ENCODE measurements around the gene VSIG4. TPM values are rescaled to one million over a fixed set of nuclear protein-coding genes. Genes with fewer than 3 reads are reported as not detected.
"Not testable (repeated sequence)": the region's sequence is repeated elsewhere in the genome, so short reads cannot be mapped to it uniquely, and the experiment has no call there.

VSIG4 gene
- total RNA-seq, 1 donor from 2014 or later, result 37.1 TPM

- Histone ChIP-seq H3K9ac (ENCODE audit: low read depth in 1 of 3, low read length in 3 of 3) (no peak overlapping the region), H3K36me3 (ENCODE audit: control insufficient read depth in 3 of 3, insufficient read depth in 3 of 3, low read length in 3 of 3) (no peaks in the 10 kb centered on the region), H3K4me3 (ENCODE audit: low read length in 3 of 3) (no peak overlapping the region), H3K27ac (ENCODE audit: low read depth, low read length) (no peak overlapping the region), H3K9me3 (ENCODE audit: control insufficient read depth in 3 of 3, low read length in 3 of 3) (no peaks in the 10 kb centered on the region), H3K4me1 (ENCODE audit: control insufficient read depth in 3 of 3, insufficient read depth in 3 of 3, low read length in 3 of 3) (no peaks in the 10 kb centered on the region), H3K27me3 (ENCODE audit: control insufficient read depth in 3 of 3, insufficient read depth in 3 of 3, low read length in 3 of 3) (no peaks in the 10 kb centered on the region)
These were observed 54.7 kb downstream of the VSIG4 start for GRCh38 chrX:65985211-65985610.

DNA sequence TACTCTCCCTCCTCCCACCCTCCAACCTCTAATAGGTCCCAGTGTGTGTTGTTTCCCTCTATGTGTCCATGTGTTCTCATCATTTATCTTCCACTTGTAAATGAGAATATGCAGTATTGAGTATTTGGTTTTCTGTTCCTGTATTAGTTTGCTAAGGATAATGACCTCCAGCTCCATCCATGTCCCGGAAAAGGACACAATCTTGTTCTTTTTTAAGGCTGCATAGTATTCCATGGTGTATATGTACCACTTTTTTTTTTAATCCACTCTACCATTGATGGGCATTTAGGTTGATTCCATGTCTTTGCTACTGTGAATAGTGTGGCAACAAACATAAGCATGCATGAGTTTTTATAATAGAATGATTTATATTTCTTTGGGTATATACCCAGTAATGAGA is 62.7 kb downstream of the VSIG4 start:
- H3K4me1 ChIP-seq (ENCODE audit: control insufficient read depth in 3 of 3, insufficient read depth in 3 of 3, low read length in 3 of 3); H3K36me3 ChIP-seq (ENCODE audit: control insufficient read depth in 3 of 3, insufficient read depth in 3 of 3, low read length in 3 of 3); H3K9ac ChIP-seq (ENCODE audit: low read depth in 1 of 3, low read length in 3 of 3); H3K27ac ChIP-seq (ENCODE audit: low read depth, low read length); H3K9me3 ChIP-seq (ENCODE audit: control insufficient read depth in 3 of 3, low read length in 3 of 3); H3K27me3 ChIP-seq (ENCODE audit: control insufficient read depth in 3 of 3, insufficient read depth in 3 of 3, low read length in 3 of 3); H3K4me3 ChIP-seq (ENCODE audit: low read length in 3 of 3): not testable (repeated sequence)

DNA sequence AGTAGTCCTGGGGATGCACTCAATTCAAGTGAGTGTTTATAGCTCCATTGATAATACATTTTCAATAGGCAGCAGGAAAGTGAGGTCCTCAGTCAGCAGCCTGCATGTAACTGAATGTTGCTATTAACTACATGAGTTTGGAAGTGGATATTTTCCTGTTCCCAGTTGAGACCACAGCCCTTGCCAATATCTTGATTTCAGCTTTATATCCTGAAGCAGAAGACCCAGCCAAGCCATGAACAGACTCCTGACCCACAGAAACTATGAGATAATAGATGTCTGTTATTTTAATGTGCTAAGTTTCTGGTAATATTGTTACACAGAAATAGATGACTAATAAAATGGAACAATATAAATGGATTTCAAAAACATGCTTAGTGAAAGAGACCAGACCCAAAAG is 63.7 kb downstream of the VSIG4 start:
- H3K27ac ChIP-seq (ENCODE audit: low read depth, low read length), result no peak overlapping the region
- H3K4me3 ChIP-seq (ENCODE audit: low read length in 3 of 3), result no peak overlapping the region
- H3K36me3 ChIP-seq (ENCODE audit: control insufficient read depth in 3 of 3, insufficient read depth in 3 of 3, low read length in 3 of 3), result no peaks in the 10 kb centered on the region
- H3K9me3 ChIP-seq (ENCODE audit: control insufficient read depth in 3 of 3, low read length in 3 of 3), result no peaks in the 10 kb centered on the region
- H3K4me1 ChIP-seq (ENCODE audit: control insufficient read depth in 3 of 3, insufficient read depth in 3 of 3, low read length in 3 of 3), result no peaks in the 10 kb centered on the region
- H3K27me3 ChIP-seq (ENCODE audit: control insufficient read depth in 3 of 3, insufficient read depth in 3 of 3, low read length in 3 of 3), result peaks cover 0 to 3% (median 0%) of the 10 kb centered on the region in 3 donors
- H3K9ac ChIP-seq (ENCODE audit: low read depth in 1 of 3, low read length in 3 of 3), result no peak overlapping the region

DNA sequence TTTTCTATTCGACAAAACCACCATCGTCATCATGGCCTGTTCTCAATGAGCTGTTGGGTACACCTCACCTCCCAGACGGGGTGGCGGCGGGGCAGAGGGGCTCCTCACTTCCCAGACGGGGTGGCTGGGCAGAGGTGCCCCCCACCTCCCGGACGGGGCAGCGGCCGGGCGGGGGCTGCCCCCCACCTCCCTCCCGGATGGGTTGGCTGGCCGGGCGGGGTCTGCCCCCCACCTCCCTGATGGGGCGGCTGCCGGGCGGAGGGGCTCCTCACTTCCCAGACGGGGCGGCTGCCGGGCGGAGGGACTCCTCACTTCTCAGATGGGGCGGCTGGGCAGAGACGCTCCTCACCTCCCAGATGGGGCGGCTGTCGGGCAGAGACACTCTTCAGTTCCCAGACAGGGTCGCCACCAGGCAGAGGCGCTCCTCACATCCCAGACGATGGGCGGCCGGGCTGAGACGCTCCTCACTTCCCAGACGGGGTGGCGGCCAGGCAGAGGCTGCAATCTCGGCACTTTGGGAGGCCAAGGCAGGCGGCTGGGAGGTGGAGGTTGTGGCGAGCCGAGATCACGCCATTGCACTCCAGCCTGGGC is 64.6 kb downstream of the VSIG4 start:
- H3K9ac ChIP-seq (ENCODE audit: low read depth in 1 of 3, low read length in 3 of 3); H3K4me1 ChIP-seq (ENCODE audit: control insufficient read depth in 3 of 3, insufficient read depth in 3 of 3, low read length in 3 of 3); H3K9me3 ChIP-seq (ENCODE audit: control insufficient read depth in 3 of 3, low read length in 3 of 3); H3K27me3 ChIP-seq (ENCODE audit: control insufficient read depth in 3 of 3, insufficient read depth in 3 of 3, low read length in 3 of 3); H3K27ac ChIP-seq (ENCODE audit: low read depth, low read length); H3K4me3 ChIP-seq (ENCODE audit: low read length in 3 of 3); H3K36me3 ChIP-seq (ENCODE audit: control insufficient read depth in 3 of 3, insufficient read depth in 3 of 3, low read length in 3 of 3): not testable (repeated sequence)

Other genes starting within 250 kb of the VSIG4 start
- 8.4 TPM for gene HEPH, start 124.2 kb upstream of the VSIG4 start, total RNA-seq